Uterus (tissue), 4 donors: ENCODE data around the gene KDM2B. TPM values are rescaled to one million over a fixed set of nuclear protein-coding genes. Genes with fewer than 3 reads are reported as not detected.

ENCODE experiments used
- DNase-seq, 2 donors: peaks; one replicate each; pipeline ENCODE4 v3.0.0-alpha.2; 2019 to 2020
- H3K27ac ChIP-seq, 2 donors: fragments of 200-600 bp; sonication (generic); 1 replicate in 1 of 2; 2 replicates in 1 of 2; pipeline ENCODE4 v1.5.1; 2016 to 2018
- H3K27me3 ChIP-seq, 2 donors: fragments of 200-600 bp; sonication (generic); one replicate each; pipeline ENCODE4 v1.5.1; 2018 to 2019; ENCODE audit warnings: control low read depth in 1 of 2
- H3K36me3 ChIP-seq, 2 donors: fragments of 200-600 bp; sonication (generic); one replicate each; pipeline ENCODE4 v1.5.1; 2019; ENCODE audit warnings: control low read depth in 1 of 2
- H3K4me1 ChIP-seq, 2 donors: fragments of 200-600 bp; sonication (generic); one replicate each; pipeline ENCODE4 v1.5.1; 2018 to 2019; ENCODE audit warnings: control low read depth in 1 of 2
- H3K4me3 ChIP-seq, 2 donors: fragments of 200-600 bp; sonication (generic); 1 replicate in 1 of 2; 2 replicates in 1 of 2; pipeline ENCODE4 v1.5.1; 2018 to 2019; ENCODE audit warnings: mild to moderate bottlenecking in 1 of 2
- H3K9me3 ChIP-seq, 2 donors: fragments of 200-600 bp; sonication (generic); one replicate each; pipeline ENCODE4 v1.5.1; 2019; ENCODE audit warnings: control low read depth in 1 of 2
- CTCF ChIP-seq, 4 experiments: fragments of 200-600 bp in 2 of 4; fragments of 450-650 bp in 2 of 4; sonication (generic) in 2 of 4; IDR thresholded peaks; one replicate each; pipeline ENCODE4 v1.5.1; 2016 to 2019; ENCODE audit warnings: antibody characterized with exemption in 4 of 4, mild to moderate bottlenecking in 2 of 4, moderate library complexity in 1 of 4
- POLR2A ChIP-seq, 2 donors: fragments of 450-650 bp; IDR thresholded peaks; one replicate each; pipeline ENCODE4 v1.6.1; 2016; ENCODE audit warnings: antibody characterized with exemption in 2 of 2, mild to moderate bottlenecking in 1 of 2, moderate library complexity in 1 of 2
- intact Hi-C: fragments of 100-400 bp; cut with DNase I; formaldehyde crosslinking; loops from one replicate; pipeline ENCODE4 v1.15.1; 2023; ENCODE audit warnings: low total_unique reads
- total RNA-seq, 4 donors: library from RNA; depleted of rRNA in 3 of 4; stranded (reverse); fragments of >200 nt in 3 of 4; gene quantifications; one replicate each; pipeline versions ENCODE4 v1.1.0 to v1.2.4, GENCODE V29; 2014 to 2023
- donor health status: DM: yes; HTN: yes; CAD: no.

The KDM2B gene
- total RNA-seq, 4 donors from 2014 or later: 6.1 to 78.0 (median 19.8) TPM

GRCh38 chr12:121424624-121424975 is 156.2 kb downstream of the KDM2B start:
- no peaks in the 10 kb centered on the region for H3K9me3 ChIP-seq
- H3K4me3 ChIP-seq: no peak overlapping the region
- no peak for DNase-seq
- TF ChIP-seq CTCF (IDR thresholded peaks at IDR 0.05) (no peak), POLR2A (IDR thresholded peaks at IDR 0.05) (no peak)
- H3K27me3 ChIP-seq: no peaks in the 10 kb centered on the region
- H3K36me3 ChIP-seq: no peaks in the 10 kb centered on the region
- H3K4me1 ChIP-seq: no peaks in the 10 kb centered on the region
- H3K27ac ChIP-seq: no peak overlapping the region
- intact Hi-C loops: no loop called here

DNA sequence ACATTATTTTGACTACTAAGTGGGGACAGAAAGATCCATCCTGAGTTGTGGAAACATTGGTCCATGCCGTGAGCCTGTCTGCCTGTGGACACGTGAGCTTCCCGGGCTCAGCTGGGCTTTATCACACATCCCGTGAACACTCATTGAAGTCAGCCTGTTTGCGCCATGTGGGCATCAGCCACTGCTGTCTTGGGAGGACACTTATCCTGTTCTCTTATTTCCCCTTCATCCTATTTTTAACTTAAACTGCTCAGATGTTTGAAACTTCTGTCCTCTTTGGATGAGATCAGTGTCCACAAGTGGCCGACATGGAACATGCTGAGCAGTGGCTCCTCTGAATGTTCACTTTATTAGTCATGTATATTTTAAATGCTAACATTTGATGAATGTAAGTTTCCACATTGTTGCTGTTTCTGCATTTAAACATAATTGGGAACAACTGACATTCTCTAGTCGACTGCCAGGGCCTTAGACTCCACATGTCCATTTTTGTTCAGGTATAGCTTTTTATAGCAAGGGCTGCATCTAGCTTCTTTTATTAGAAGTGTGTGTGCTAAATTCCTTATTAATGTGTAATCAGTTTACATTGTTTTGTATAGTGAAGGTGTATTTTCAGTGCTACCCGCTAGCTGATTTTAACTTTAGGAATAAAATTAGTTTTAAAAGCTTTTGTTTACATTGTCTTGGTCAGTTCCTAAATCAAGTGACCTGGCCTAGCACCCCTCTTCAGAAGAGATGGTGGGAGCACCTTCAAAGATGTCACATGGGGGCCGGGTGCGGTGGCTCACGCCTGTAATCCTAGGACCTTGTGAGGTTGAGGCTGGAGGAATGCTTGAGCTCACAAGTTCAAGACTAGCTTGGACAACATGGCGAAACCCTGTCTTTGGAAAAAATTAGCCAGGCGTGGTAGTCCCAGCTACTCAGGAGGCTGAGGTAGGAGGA is 156.9 kb downstream of the KDM2B start:
- Histone ChIP-seq H3K27me3 (no peaks in the 10 kb centered on the region), H3K4me1 (no peaks in the 10 kb centered on the region), H3K4me3 (no peak overlapping the region), H3K9me3 (no peaks in the 10 kb centered on the region), H3K27ac (no peak overlapping the region), H3K36me3 (no peaks in the 10 kb centered on the region)
- no peak for DNase-seq
- intact Hi-C loops: no loop called here
- TF ChIP-seq CTCF (IDR thresholded peaks at IDR 0.05) (no peak), POLR2A (IDR thresholded peaks at IDR 0.05) (no peak)

GRCh38 chr12:121423253-121423652 is 157.6 kb downstream of the KDM2B start:
- H3K4me3 ChIP-seq: no peak overlapping the region
- no peak for DNase-seq
- H3K27me3 ChIP-seq: no peaks in the 10 kb centered on the region
- H3K36me3 ChIP-seq: no peaks in the 10 kb centered on the region
- H3K4me1 ChIP-seq: no peaks in the 10 kb centered on the region
- intact Hi-C loops: no loop called here
- TF ChIP-seq POLR2A (IDR thresholded peaks at IDR 0.05): no peak
- no peak for TF ChIP-seq CTCF (IDR thresholded peaks at IDR 0.05)
- no peaks in the 10 kb centered on the region for H3K9me3 ChIP-seq
- H3K27ac ChIP-seq: no peak overlapping the region

DNA sequence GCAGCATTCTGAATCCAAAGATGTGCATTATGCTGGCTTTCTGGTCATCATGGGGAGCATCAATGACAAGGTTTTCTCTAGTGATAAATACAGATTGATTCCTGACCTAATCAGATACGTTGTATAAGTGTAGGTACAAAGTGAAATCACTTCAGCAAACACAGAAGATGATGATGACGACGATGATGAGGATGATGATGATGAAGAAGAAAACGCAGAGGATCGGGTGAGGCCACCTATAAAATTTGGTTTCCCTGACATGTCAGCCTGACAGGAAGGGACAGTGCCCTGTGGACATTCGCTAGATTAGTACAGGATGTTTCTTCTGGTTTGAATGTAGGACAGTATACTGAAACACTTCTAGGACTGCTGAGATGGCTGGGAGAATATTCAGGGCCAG is 160.7 kb downstream of the KDM2B start:
- Histone ChIP-seq H3K4me3 (no peak overlapping the region), H3K27me3 (no peaks in the 10 kb centered on the region), H3K36me3 (no peaks in the 10 kb centered on the region), H3K9me3 (no peaks in the 10 kb centered on the region), H3K4me1 (no peaks in the 10 kb centered on the region), H3K27ac (no peak overlapping the region)
- DNase-seq: no peak
- intact Hi-C loops: no loop called here
- TF ChIP-seq POLR2A (IDR thresholded peaks at IDR 0.05) (no peak), CTCF (IDR thresholded peaks at IDR 0.05) (no peak)

GRCh38 chr12:121417847-121418246 is 163.0 kb downstream of the KDM2B start:
- DNase-seq: no peak
- no peaks in the 10 kb centered on the region for H3K9me3 ChIP-seq
- H3K27me3 ChIP-seq: no peaks in the 10 kb centered on the region
- H3K36me3 ChIP-seq: no peaks in the 10 kb centered on the region
- H3K4me3 ChIP-seq: no peak overlapping the region
- intact Hi-C loops: no loop called here
- no peak overlapping the region for H3K27ac ChIP-seq
- TF ChIP-seq CTCF (IDR thresholded peaks at IDR 0.05): no peak
- no peaks in the 10 kb centered on the region for H3K4me1 ChIP-seq
